ENCODE results near the gene POU6F2. TPM values are rescaled to one million over a fixed set of nuclear protein-coding genes. Genes with fewer than 3 reads are reported as not detected.

The POU6F2 gene
- total RNA-seq, 1 donor from 2014 or later, result 7.9 TPM

- Mint-ChIP-seq H3K36me3 (ENCODE audit: low read depth) (no peaks in the 10 kb centered on the region), H3K27ac (ENCODE audit: unreplicated experiment) (no peak overlapping the region), H3K4me1 (no peaks in the 10 kb centered on the region), H3K9me3 (no peaks in the 10 kb centered on the region), H3K4me3 (no peak overlapping the region), H3K27me3 (ENCODE audit: low read depth) (no peaks in the 10 kb centered on the region)
- TF ChIP-seq CTCF (conservative IDR thresholded peaks at IDR 0.05), result no peak
- DNase-seq (ENCODE audit: low read depth, low spot score), result no peak
Measured at GRCh38 chr7:39271402-39271801, 293.7 kb downstream of the POU6F2 start.

- H3K27me3 Mint-ChIP-seq (ENCODE audit: low read depth), result no peaks in the 10 kb centered on the region
Measured at GRCh38 chr7:39272111-39272510, 294.4 kb downstream of the POU6F2 start.

GRCh38 chr7:39272691-39273090 is 295.0 kb downstream of the POU6F2 start:
- TF ChIP-seq CTCF (conservative IDR thresholded peaks at IDR 0.05), result no peak
- no peaks in the 10 kb centered on the region for H3K9me3 Mint-ChIP-seq
- H3K27me3 Mint-ChIP-seq (ENCODE audit: low read depth), result no peaks in the 10 kb centered on the region
- no peak overlapping the region for H3K4me3 Mint-ChIP-seq
- H3K36me3 Mint-ChIP-seq (ENCODE audit: low read depth), result no peaks in the 10 kb centered on the region
- no peaks in the 10 kb centered on the region for H3K4me1 Mint-ChIP-seq
- no peak for DNase-seq (ENCODE audit: low read depth, low spot score)
- no peak overlapping the region for H3K27ac Mint-ChIP-seq (ENCODE audit: unreplicated experiment)

More at GRCh38 chr7:39272111-39272510, 294.4 kb downstream of the POU6F2 start:
- Mint-ChIP-seq H3K4me3 (no peak overlapping the region), H3K36me3 (ENCODE audit: low read depth) (no peaks in the 10 kb centered on the region), H3K4me1 (no peaks in the 10 kb centered on the region), H3K9me3 (no peaks in the 10 kb centered on the region), H3K27ac (ENCODE audit: unreplicated experiment) (no peak overlapping the region)
- no peak for TF ChIP-seq CTCF (conservative IDR thresholded peaks at IDR 0.05)
- no peak for DNase-seq (ENCODE audit: low read depth, low spot score)

- Mint-ChIP-seq H3K27ac (ENCODE audit: unreplicated experiment) (no peak overlapping the region), H3K36me3 (ENCODE audit: low read depth) (no peaks in the 10 kb centered on the region), H3K27me3 (ENCODE audit: low read depth) (no peaks in the 10 kb centered on the region), H3K4me1 (no peaks in the 10 kb centered on the region), H3K4me3 (no peak overlapping the region), H3K9me3 (no peaks in the 10 kb centered on the region)
- no peak for TF ChIP-seq CTCF (conservative IDR thresholded peaks at IDR 0.05)
- DNase-seq (ENCODE audit: low read depth, low spot score), result no peak
Measured at GRCh38 chr7:39280337-39280736, 302.6 kb downstream of the POU6F2 start.

GRCh38 chr7:39285256-39285655 is 307.5 kb downstream of the POU6F2 start:
- H3K27ac Mint-ChIP-seq (ENCODE audit: unreplicated experiment), result no peak overlapping the region
- no peak overlapping the region for H3K4me3 Mint-ChIP-seq
- H3K36me3 Mint-ChIP-seq (ENCODE audit: low read depth), result no peaks in the 10 kb centered on the region
- DNase-seq (ENCODE audit: low read depth, low spot score), result no peak
- H3K9me3 Mint-ChIP-seq, result no peaks in the 10 kb centered on the region
- H3K4me1 Mint-ChIP-seq, result no peaks in the 10 kb centered on the region
- peaks cover 3% of the 10 kb centered on the region for H3K27me3 Mint-ChIP-seq (ENCODE audit: low read depth)
- no peak for TF ChIP-seq CTCF (conservative IDR thresholded peaks at IDR 0.05)

GRCh38 chr7:39288303-39288702 is 310.6 kb downstream of the POU6F2 start:
- Mint-ChIP-seq H3K27me3 (ENCODE audit: low read depth) (peaks cover 3% of the 10 kb centered on the region), H3K4me3 (no peak overlapping the region), H3K27ac (ENCODE audit: unreplicated experiment) (no peak overlapping the region), H3K4me1 (peaks cover 4% of the 10 kb centered on the region), H3K36me3 (ENCODE audit: low read depth) (no peaks in the 10 kb centered on the region), H3K9me3 (no peaks in the 10 kb centered on the region)
- no peak for DNase-seq (ENCODE audit: low read depth, low spot score)
- TF ChIP-seq CTCF (conservative IDR thresholded peaks at IDR 0.05), result no peak
